ENCODE measurements around the gene SLC28A3. TPM values are rescaled to one million over a fixed set of nuclear protein-coding genes. Genes with fewer than 3 reads are reported as not detected.

SLC28A3 gene
- total RNA-seq, 1 donor from 2014 or later, result 0.35 TPM

DNA sequence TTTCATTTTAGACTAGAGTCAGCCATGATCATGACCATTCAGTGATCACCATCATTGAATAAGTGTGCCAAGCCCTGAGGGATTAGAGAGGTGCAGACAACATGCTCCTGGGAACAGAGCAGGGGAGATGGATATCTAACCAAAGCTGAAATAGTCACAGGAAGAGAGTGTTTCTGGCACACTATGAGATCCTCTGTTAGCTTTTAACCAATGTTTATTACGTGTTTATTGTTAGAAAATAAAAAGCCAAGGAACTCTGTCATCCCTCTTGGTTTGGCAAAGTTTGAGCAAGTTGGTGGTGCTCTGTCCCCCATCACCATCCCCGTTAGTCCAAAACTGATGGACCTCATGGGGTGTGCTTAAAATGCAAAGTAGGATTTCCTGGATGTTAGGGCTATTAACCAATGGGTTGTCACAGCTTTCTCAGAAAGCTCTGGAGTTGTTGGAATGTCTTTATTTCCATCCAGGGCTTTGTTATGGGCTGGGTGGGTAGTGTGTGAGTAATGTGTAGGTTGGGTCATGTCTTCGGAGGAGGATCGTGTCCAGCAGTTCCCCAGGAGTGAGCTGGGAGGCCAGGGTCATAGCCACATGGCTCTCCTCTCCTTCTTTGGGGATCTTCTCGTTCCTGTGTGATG is 34.9 kb downstream of the SLC28A3 start:
- Mint-ChIP-seq H3K27me3 (ENCODE audit: low read depth) (no peaks in the 10 kb centered on the region), H3K4me3 (ENCODE audit: unreplicated experiment) (no peak overlapping the region), H3K9me3 (ENCODE audit: low read depth) (peaks cover 2% of the 10 kb centered on the region), H3K4me1 (ENCODE audit: low read depth) (peaks cover 5% of the 10 kb centered on the region), H3K27ac (ENCODE audit: unreplicated experiment) (no peak overlapping the region), H3K36me3 (ENCODE audit: low read depth) (no peaks in the 10 kb centered on the region)
- no peak for DNase-seq (ENCODE audit: low spot score)
- TF ChIP-seq, protein P1, sequence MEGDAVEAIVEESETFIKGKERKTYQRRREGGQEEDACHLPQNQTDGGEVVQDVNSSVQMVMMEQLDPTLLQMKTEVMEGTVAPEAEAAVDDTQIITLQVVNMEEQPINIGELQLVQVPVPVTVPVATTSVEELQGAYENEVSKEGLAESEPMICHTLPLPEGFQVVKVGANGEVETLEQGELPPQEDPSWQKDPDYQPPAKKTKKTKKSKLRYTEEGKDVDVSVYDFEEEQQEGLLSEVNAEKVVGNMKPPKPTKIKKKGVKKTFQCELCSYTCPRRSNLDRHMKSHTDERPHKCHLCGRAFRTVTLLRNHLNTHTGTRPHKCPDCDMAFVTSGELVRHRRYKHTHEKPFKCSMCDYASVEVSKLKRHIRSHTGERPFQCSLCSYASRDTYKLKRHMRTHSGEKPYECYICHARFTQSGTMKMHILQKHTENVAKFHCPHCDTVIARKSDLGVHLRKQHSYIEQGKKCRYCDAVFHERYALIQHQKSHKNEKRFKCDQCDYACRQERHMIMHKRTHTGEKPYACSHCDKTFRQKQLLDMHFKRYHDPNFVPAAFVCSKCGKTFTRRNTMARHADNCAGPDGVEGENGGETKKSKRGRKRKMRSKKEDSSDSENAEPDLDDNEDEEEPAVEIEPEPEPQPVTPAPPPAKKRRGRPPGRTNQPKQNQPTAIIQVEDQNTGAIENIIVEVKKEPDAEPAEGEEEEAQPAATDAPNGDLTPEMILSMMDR (IDR thresholded peaks at IDR 0.05), result no peak

DNA sequence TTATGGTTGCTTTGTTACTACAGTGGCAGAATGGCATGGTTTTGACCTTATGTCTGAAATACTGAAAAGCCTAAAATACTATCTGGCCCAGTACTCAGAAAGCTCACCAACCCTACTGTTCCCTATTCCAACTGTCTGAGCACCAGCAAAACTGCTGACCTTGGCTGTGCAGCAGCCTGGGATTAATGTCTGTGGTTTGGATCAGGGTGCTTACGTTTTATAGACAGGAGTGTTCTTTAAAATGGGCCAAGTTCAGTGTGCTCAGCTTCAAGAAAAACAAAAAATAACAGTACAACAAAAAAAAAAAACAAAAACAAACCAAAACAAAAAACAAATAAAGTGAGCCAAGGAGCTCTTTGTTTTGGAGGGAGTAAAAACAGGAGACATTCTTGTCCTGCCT is 36.4 kb downstream of the SLC28A3 start:
- Mint-ChIP-seq H3K9me3 (ENCODE audit: low read depth) (peaks cover 2% of the 10 kb centered on the region), H3K4me1 (ENCODE audit: low read depth) (peaks cover 5% of the 10 kb centered on the region), H3K27ac (ENCODE audit: unreplicated experiment) (no peak overlapping the region), H3K36me3 (ENCODE audit: low read depth) (no peaks in the 10 kb centered on the region), H3K4me3 (ENCODE audit: unreplicated experiment) (no peak overlapping the region), H3K27me3 (ENCODE audit: low read depth) (no peaks in the 10 kb centered on the region)
- TF ChIP-seq, protein P1 (IDR thresholded peaks at IDR 0.05), result no peak
- DNase-seq (ENCODE audit: low spot score), result no peak

DNA sequence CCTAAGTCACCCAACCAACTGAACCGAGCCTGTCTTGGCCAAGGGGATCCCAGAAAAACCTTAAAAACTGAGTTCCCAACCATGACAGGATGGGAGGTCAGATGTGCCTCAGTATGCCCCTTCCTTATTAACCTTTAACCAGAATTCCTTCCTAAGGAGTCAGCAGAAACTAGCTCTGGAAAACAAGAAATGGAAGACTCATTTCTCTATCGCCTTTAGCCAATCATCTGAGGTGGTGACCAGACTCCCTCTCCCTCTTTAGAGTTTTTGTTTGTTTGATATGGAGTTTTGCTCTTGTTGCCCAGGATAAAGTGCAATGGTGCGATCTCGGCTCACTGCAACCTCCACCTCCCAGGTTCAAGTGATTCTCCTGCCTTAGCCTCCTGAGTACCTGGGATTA is 37.5 kb downstream of the SLC28A3 start:
- Mint-ChIP-seq H3K36me3 (ENCODE audit: low read depth) (no peaks in the 10 kb centered on the region), H3K27ac (ENCODE audit: unreplicated experiment) (no peak overlapping the region), H3K4me3 (ENCODE audit: unreplicated experiment) (no peak overlapping the region), H3K27me3 (ENCODE audit: low read depth) (no peaks in the 10 kb centered on the region), H3K9me3 (ENCODE audit: low read depth) (peaks cover 2% of the 10 kb centered on the region), H3K4me1 (ENCODE audit: low read depth) (peaks cover 5% of the 10 kb centered on the region)
- TF ChIP-seq, protein P1 (IDR thresholded peaks at IDR 0.05), result no peak
- no peak for DNase-seq (ENCODE audit: low spot score)

DNA sequence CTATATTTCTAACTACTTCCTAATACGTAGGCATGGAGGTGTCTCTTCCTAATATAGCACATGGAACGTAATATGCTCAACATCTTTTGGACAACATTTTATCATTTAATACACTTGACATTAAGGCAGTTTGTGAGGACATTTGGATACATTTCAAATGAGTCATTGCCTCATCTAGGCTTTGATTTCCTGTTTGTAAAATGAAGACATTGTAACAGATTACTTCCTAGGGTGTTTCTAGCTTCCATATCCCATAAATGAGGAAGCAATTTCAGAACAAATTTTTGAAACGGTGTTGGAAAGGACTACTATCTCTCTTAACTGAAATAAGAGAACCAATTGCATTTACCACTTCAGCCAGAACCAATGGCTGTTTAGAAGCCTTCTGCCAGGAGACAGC is 38.7 kb downstream of the SLC28A3 start:
- DNase-seq (ENCODE audit: low spot score), result no peak
- Mint-ChIP-seq H3K4me1 (ENCODE audit: low read depth) (peaks cover 16% of the 10 kb centered on the region), H3K27me3 (ENCODE audit: low read depth) (no peaks in the 10 kb centered on the region), H3K9me3 (ENCODE audit: low read depth) (peaks cover 2% of the 10 kb centered on the region), H3K36me3 (ENCODE audit: low read depth) (no peaks in the 10 kb centered on the region), H3K27ac (ENCODE audit: unreplicated experiment) (no peak overlapping the region), H3K4me3 (ENCODE audit: unreplicated experiment) (no peak overlapping the region)
- TF ChIP-seq, protein P1 (IDR thresholded peaks at IDR 0.05), result no peak

DNA sequence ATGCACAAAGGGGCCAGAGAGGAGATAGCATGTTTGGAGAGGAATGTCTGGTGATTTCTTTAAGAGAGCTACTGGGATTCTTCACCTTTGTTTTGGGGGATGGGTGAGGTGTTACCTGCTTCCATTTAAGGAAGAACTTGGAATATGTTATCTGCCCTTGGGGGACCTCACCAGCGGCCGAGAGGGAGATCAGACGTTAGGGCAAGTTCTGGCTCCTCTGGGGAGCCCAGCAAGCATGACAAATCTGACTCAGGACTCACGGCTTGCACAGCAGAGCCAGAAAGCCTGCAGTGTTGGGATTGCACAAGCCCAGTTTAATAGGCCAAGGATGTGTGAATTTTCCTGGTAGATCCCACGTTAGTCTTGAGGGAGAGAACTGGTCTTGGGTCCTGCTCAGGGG is 40.3 kb downstream of the SLC28A3 start:
- DNase-seq (ENCODE audit: low spot score), result no peak
- H3K4me1 Mint-ChIP-seq (ENCODE audit: low read depth), result peaks cover 27% of the 10 kb centered on the region
- H3K4me3 Mint-ChIP-seq (ENCODE audit: unreplicated experiment), result no peak overlapping the region
- TF ChIP-seq, protein P1 (IDR thresholded peaks at IDR 0.05), result no peak
- no peaks in the 10 kb centered on the region for H3K36me3 Mint-ChIP-seq (ENCODE audit: low read depth)
- peaks cover 2% of the 10 kb centered on the region for H3K9me3 Mint-ChIP-seq (ENCODE audit: low read depth)
- no peak overlapping the region for H3K27ac Mint-ChIP-seq (ENCODE audit: unreplicated experiment)
- H3K27me3 Mint-ChIP-seq (ENCODE audit: low read depth), result no peaks in the 10 kb centered on the region

Data from chondrocyte (in vitro differentiated cells).